ENCODE measurements around the gene CREB3L2. TPM values are rescaled to one million over a fixed set of nuclear protein-coding genes. Genes with fewer than 3 reads are reported as not detected.

Gene CREB3L2
- total and polyA plus RNA-seq, 2 donors (not counting 1 experiment from before 2014, with no cell fraction given) = 13.8 to 25.1 TPM

DNA sequence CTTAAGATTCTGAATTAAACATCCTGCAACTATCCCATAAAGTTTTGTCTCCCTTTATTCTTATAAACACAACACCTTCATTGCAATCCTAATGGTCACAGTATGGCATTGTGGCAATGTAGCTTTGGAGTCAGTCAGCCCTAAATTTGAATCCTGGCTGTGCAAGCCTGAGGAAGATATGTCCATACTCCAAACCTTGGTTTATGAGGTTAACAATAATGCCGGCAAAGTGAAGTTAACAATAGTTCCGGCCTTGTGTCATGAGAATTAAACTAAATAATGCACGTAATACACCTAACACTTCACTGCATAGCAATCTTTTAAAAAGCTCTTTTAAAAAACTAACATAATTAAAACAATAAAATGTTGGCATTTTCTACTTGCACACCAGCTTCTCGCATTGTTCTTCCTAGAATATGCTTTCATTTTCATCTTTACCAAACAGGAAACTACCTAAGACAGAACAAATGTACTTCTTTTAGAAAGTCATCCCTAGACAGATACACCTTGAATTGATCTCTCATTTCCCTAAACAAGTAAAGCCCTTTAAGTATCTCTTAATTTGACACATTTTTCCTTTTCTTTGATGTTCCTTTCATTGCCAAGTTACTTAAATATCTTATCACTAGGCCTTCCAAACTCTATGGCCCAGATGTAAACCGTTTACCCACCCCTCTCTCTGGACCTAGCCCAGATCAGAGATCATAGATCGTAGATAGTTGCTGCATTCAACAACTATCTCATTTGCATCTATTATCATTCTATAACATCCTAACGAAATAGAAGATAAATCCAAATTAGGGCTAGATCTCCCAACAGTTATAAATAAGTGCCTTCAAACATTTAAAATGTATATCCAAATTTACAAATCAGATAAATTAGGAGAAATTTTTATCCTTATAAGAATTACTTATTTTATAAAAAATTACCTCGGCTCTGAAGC, 66.7 kb downstream of the CREB3L2 start:
- H3K27me3 ChIP-seq (replicated peaks in 1 of 4; ENCODE audit: control extremely low read depth in 1 of 4, control insufficient read depth in 3 of 4, insufficient read depth in 4 of 4, low read length in 3 of 4) = no peaks in the 10 kb centered on the region
- peak overlapping the region; percentile 74 for H3K4me2 ChIP-seq (replicated peaks; ENCODE audit: low read depth, low read length, poor library complexity, severe bottlenecking)
- DNase-seq = peak; percentile 51
- peak overlapping the region; percentile 73 for H2AFZ ChIP-seq (ENCODE audit: insufficient read depth, low read depth, low read length, poor library complexity, severe bottlenecking)
- peaks cover 28 to 30% of the 10 kb centered on the region in 2 donors for H3K4me1 ChIP-seq (ENCODE audit: control insufficient read depth in 2 of 2, insufficient read depth in 2 of 2, low read length in 2 of 2)
- peak; percentile 41 for ATAC-seq (ENCODE audit: low read depth)
- H3K9me3 ChIP-seq (ENCODE audit: control extremely low read depth in 1 of 3, control insufficient read depth in 2 of 3, insufficient read depth in 1 of 3, low read length in 2 of 3) = no peaks in the 10 kb centered on the region
- H3K36me3 ChIP-seq (replicated peaks in 1 of 2; ENCODE audit: control extremely low read depth in 1 of 2, control insufficient read depth in 1 of 2, extremely low read depth in 1 of 2, insufficient read depth in 2 of 2, low read length in 1 of 2) = no peaks in the 10 kb centered on the region
- CTCF ChIA-PET = interaction anchor here (1.8 kb wide), 1 partner anchor 31 kb away, joined by 8 read pairs; no protein-coding TSS in a partner anchor
- no peak for TF ChIP-seq EZH2 (IDR thresholded peaks at IDR 0.05; ENCODE audit: borderline replicate concordance, insufficient read depth, low read depth, low read length, poor library complexity, severe bottlenecking)
- TF ChIP-seq CTCF (IDR thresholded peaks at IDR 0.05) = no peak
- peaks cover 6% of the 10 kb centered on the region for H4K20me1 ChIP-seq (ENCODE audit: control insufficient read depth, insufficient read depth, low read length, poor library complexity, severe bottlenecking)
- 19% methylated on average over 2 of the region's 8 CpGs for WGBS (ENCODE audit: insufficient coverage)
- no peaks in the 10 kb centered on the region for H3K9me3 Mint-ChIP-seq (ENCODE audit: insufficient read depth)
- peak overlapping the region; percentile 54 to 90 for H3K27ac ChIP-seq (ENCODE audit: low read length in 2 of 2)
- intact Hi-C loops (cut with micrococcal nuclease) = loop anchor here (1.0 kb wide), 1 partner anchor 67 kb away; the partner anchor contains the start of gene CREB3L2
- H3K9ac ChIP-seq (ENCODE audit: low read length) = peak overlapping the region; percentile 69
- H3K4me1 Mint-ChIP-seq = peaks cover 36% of the 10 kb centered on the region
- POLR2A ChIA-PET = interaction anchor here (0.5 to 2.2 kb wide), 2 partner anchors 67 to 179 kb away, joined by 9 read pairs; partner anchors contain the start of gene CREB3L2
- peak overlapping the region in 4 of 5 experiments; percentile 40 to 68 (median 54) for H3K4me3 ChIP-seq (ENCODE audit: control extremely low read depth in 1 of 5, extremely low read depth in 1 of 5, insufficient read depth in 1 of 5, low read depth in 2 of 5, low read length in 4 of 5)
- H3K4me3 Mint-ChIP-seq = peak overlapping the region; percentile 85
- H3K27ac Mint-ChIP-seq = peak overlapping the region; percentile 92
- no peaks in the 10 kb centered on the region for H3K27me3 Mint-ChIP-seq
- H3K79me2 ChIP-seq (ENCODE audit: control insufficient read depth, insufficient read depth, low read length) = peaks cover 59% of the 10 kb centered on the region

Measured in B cell (primary cell).